ENCODE data around the gene PCCA. TPM values are rescaled to one million over a fixed set of nuclear protein-coding genes. Genes with fewer than 3 reads are reported as not detected.

Gene PCCA
- polyA plus RNA-seq, 1 donor: 20.0 TPM

GRCh38 chr13:100483841-100484381 lies 395.0 kb downstream of the PCCA start:
- no peaks in the 10 kb centered on the region for H3K9me3 ChIP-seq (ENCODE audit: control insufficient read depth, low read depth, low read length)
- DNase-seq: no peak
- no peaks in the 10 kb centered on the region for H3K36me3 ChIP-seq (ENCODE audit: control insufficient read depth, insufficient read depth, low read length)
- whole genome bisulfite sequencing (ENCODE audit: insufficient coverage, low lambda C conversion rate): 80% methylated on average over 1 of the region's 8 CpGs
- H3K4me3 ChIP-seq (ENCODE audit: low read length): no peak overlapping the region
- no peaks in the 10 kb centered on the region for H3K27me3 ChIP-seq (ENCODE audit: control insufficient read depth, insufficient read depth, low read length)
- no peak overlapping the region for H3K27ac ChIP-seq (ENCODE audit: low read length)
- H3K4me1 ChIP-seq (ENCODE audit: control insufficient read depth, insufficient read depth, low read length): no peaks in the 10 kb centered on the region

- no peaks in the 10 kb centered on the region for H3K36me3 ChIP-seq (ENCODE audit: control insufficient read depth, insufficient read depth, low read length)
- no peak overlapping the region for H3K27ac ChIP-seq (ENCODE audit: low read length)
- H3K4me3 ChIP-seq (ENCODE audit: low read length): no peak overlapping the region
- no peaks in the 10 kb centered on the region for H3K27me3 ChIP-seq (ENCODE audit: control insufficient read depth, insufficient read depth, low read length)
- no peaks in the 10 kb centered on the region for H3K4me1 ChIP-seq (ENCODE audit: control insufficient read depth, insufficient read depth, low read length)
- no peaks in the 10 kb centered on the region for H3K9me3 ChIP-seq (ENCODE audit: control insufficient read depth, low read depth, low read length)
- no CpG with 5 or more reads among the region's 3 CpGs for WGBS (ENCODE audit: insufficient coverage, low lambda C conversion rate)
- no peak for DNase-seq
These were observed 395.8 kb downstream of the PCCA start for GRCh38 chr13:100484702-100485101.

GRCh38 chr13:100485265-100485664 lies 396.4 kb downstream of the PCCA start:
- no peaks in the 10 kb centered on the region for H3K27me3 ChIP-seq (ENCODE audit: control insufficient read depth, insufficient read depth, low read length)
- H3K4me3 ChIP-seq (ENCODE audit: low read length): no peak overlapping the region
- H3K27ac ChIP-seq (ENCODE audit: low read length): no peak overlapping the region
- WGBS (ENCODE audit: insufficient coverage, low lambda C conversion rate): 83% methylated on average over 1 of the region's 2 CpGs
- H3K4me1 ChIP-seq (ENCODE audit: control insufficient read depth, insufficient read depth, low read length): no peaks in the 10 kb centered on the region
- H3K9me3 ChIP-seq (ENCODE audit: control insufficient read depth, low read depth, low read length): no peaks in the 10 kb centered on the region
- DNase-seq: no peak
- no peaks in the 10 kb centered on the region for H3K36me3 ChIP-seq (ENCODE audit: control insufficient read depth, insufficient read depth, low read length)

GRCh38 chr13:100490692-100491091 lies 401.8 kb downstream of the PCCA start:
- WGBS (ENCODE audit: insufficient coverage, low lambda C conversion rate): no CpG with 5 or more reads among the region's 4 CpGs
- no peaks in the 10 kb centered on the region for H3K27me3 ChIP-seq (ENCODE audit: control insufficient read depth, insufficient read depth, low read length)
- H3K9me3 ChIP-seq (ENCODE audit: control insufficient read depth, low read depth, low read length): peaks cover 2% of the 10 kb centered on the region
- no peak overlapping the region for H3K4me3 ChIP-seq (ENCODE audit: low read length)
- no peaks in the 10 kb centered on the region for H3K4me1 ChIP-seq (ENCODE audit: control insufficient read depth, insufficient read depth, low read length)
- DNase-seq: no peak
- H3K27ac ChIP-seq (ENCODE audit: low read length): no peak overlapping the region
- H3K36me3 ChIP-seq (ENCODE audit: control insufficient read depth, insufficient read depth, low read length): no peaks in the 10 kb centered on the region

GRCh38 chr13:100491164-100491842 lies 402.4 kb downstream of the PCCA start:
- Histone ChIP-seq H3K9me3 (ENCODE audit: control insufficient read depth, low read depth, low read length) (peaks cover 2% of the 10 kb centered on the region), H3K36me3 (ENCODE audit: control insufficient read depth, insufficient read depth, low read length) (no peaks in the 10 kb centered on the region), H3K4me1 (ENCODE audit: control insufficient read depth, insufficient read depth, low read length) (no peaks in the 10 kb centered on the region), H3K27me3 (ENCODE audit: control insufficient read depth, insufficient read depth, low read length) (no peaks in the 10 kb centered on the region), H3K27ac (ENCODE audit: low read length) (no peak overlapping the region), H3K4me3 (ENCODE audit: low read length) (no peak overlapping the region)
- 88% methylated on average over 3 of the region's 8 CpGs for WGBS (ENCODE audit: insufficient coverage, low lambda C conversion rate)
- no peak for DNase-seq

- no peaks in the 10 kb centered on the region for H3K4me1 ChIP-seq (ENCODE audit: control insufficient read depth, insufficient read depth, low read length)
- no peaks in the 10 kb centered on the region for H3K27me3 ChIP-seq (ENCODE audit: control insufficient read depth, insufficient read depth, low read length)
- no peak overlapping the region for H3K27ac ChIP-seq (ENCODE audit: low read length)
- H3K4me3 ChIP-seq (ENCODE audit: low read length): no peak overlapping the region
- no CpG with 5 or more reads among the region's 7 CpGs for whole genome bisulfite sequencing (ENCODE audit: insufficient coverage, low lambda C conversion rate)
- peaks cover 2% of the 10 kb centered on the region for H3K9me3 ChIP-seq (ENCODE audit: control insufficient read depth, low read depth, low read length)
- H3K36me3 ChIP-seq (ENCODE audit: control insufficient read depth, insufficient read depth, low read length): no peaks in the 10 kb centered on the region
- DNase-seq: no peak
These were observed 404.5 kb downstream of the PCCA start for GRCh38 chr13:100493418-100493817.

- DNase-seq: no peak
- Histone ChIP-seq H3K27me3 (ENCODE audit: control insufficient read depth, insufficient read depth, low read length) (no peaks in the 10 kb centered on the region), H3K9me3 (ENCODE audit: control insufficient read depth, low read depth, low read length) (peaks cover 2% of the 10 kb centered on the region), H3K4me1 (ENCODE audit: control insufficient read depth, insufficient read depth, low read length) (no peaks in the 10 kb centered on the region), H3K36me3 (ENCODE audit: control insufficient read depth, insufficient read depth, low read length) (no peaks in the 10 kb centered on the region), H3K4me3 (ENCODE audit: low read length) (no peak overlapping the region), H3K27ac (ENCODE audit: low read length) (no peak overlapping the region)
- 100% methylated on average over 1 of the region's 1 CpG for WGBS (ENCODE audit: insufficient coverage, low lambda C conversion rate)
These were observed 406.6 kb downstream of the PCCA start for GRCh38 chr13:100495455-100495854.

- H3K27me3 ChIP-seq (ENCODE audit: control insufficient read depth, insufficient read depth, low read length): no peaks in the 10 kb centered on the region
- WGBS (ENCODE audit: insufficient coverage, low lambda C conversion rate): 100% methylated on average over 1 of the region's 1 CpG
- H3K27ac ChIP-seq (ENCODE audit: low read length): no peak overlapping the region
- no peak overlapping the region for H3K4me3 ChIP-seq (ENCODE audit: low read length)
- DNase-seq: no peak
- peaks cover 2% of the 10 kb centered on the region for H3K9me3 ChIP-seq (ENCODE audit: control insufficient read depth, low read depth, low read length)
- no peaks in the 10 kb centered on the region for H3K4me1 ChIP-seq (ENCODE audit: control insufficient read depth, insufficient read depth, low read length)
- no peaks in the 10 kb centered on the region for H3K36me3 ChIP-seq (ENCODE audit: control insufficient read depth, insufficient read depth, low read length)
These were observed 408.5 kb downstream of the PCCA start for GRCh38 chr13:100497389-100497788.

GRCh38 chr13:100502446-100502845 lies 413.6 kb downstream of the PCCA start:
- WGBS (ENCODE audit: insufficient coverage, low lambda C conversion rate): 92% methylated on average over 2 of the region's 2 CpGs
- no peaks in the 10 kb centered on the region for H3K36me3 ChIP-seq (ENCODE audit: control insufficient read depth, insufficient read depth, low read length)
- H3K27me3 ChIP-seq (ENCODE audit: control insufficient read depth, insufficient read depth, low read length): no peaks in the 10 kb centered on the region
- H3K9me3 ChIP-seq (ENCODE audit: control insufficient read depth, low read depth, low read length): no peaks in the 10 kb centered on the region
- H3K4me1 ChIP-seq (ENCODE audit: control insufficient read depth, insufficient read depth, low read length): no peaks in the 10 kb centered on the region
- DNase-seq: no peak
- no peak overlapping the region for H3K27ac ChIP-seq (ENCODE audit: low read length)
- H3K4me3 ChIP-seq (ENCODE audit: low read length): no peak overlapping the region

GRCh38 chr13:100503622-100504021 lies 414.7 kb downstream of the PCCA start:
- H3K27ac ChIP-seq (ENCODE audit: low read length): no peak overlapping the region
- WGBS (ENCODE audit: insufficient coverage, low lambda C conversion rate): no CpG with 5 or more reads among the region's 3 CpGs

GRCh38 chr13:100506154-100506553 lies 417.3 kb downstream of the PCCA start:
- Histone ChIP-seq H3K27me3 (ENCODE audit: control insufficient read depth, insufficient read depth, low read length) (no peaks in the 10 kb centered on the region), H3K4me1 (ENCODE audit: control insufficient read depth, insufficient read depth, low read length) (no peaks in the 10 kb centered on the region), H3K4me3 (ENCODE audit: low read length) (no peak overlapping the region), H3K27ac (ENCODE audit: low read length) (no peak overlapping the region), H3K36me3 (ENCODE audit: control insufficient read depth, insufficient read depth, low read length) (no peaks in the 10 kb centered on the region), H3K9me3 (ENCODE audit: control insufficient read depth, low read depth, low read length) (no peaks in the 10 kb centered on the region)
- WGBS (ENCODE audit: insufficient coverage, low lambda C conversion rate): 83% methylated on average over 2 of the region's 15 CpGs
- DNase-seq: no peak

More at GRCh38 chr13:100503622-100504021, 414.7 kb downstream of the PCCA start:
- DNase-seq: no peak
- no peaks in the 10 kb centered on the region for H3K27me3 ChIP-seq (ENCODE audit: control insufficient read depth, insufficient read depth, low read length)
- no peaks in the 10 kb centered on the region for H3K4me1 ChIP-seq (ENCODE audit: control insufficient read depth, insufficient read depth, low read length)
- H3K9me3 ChIP-seq (ENCODE audit: control insufficient read depth, low read depth, low read length): no peaks in the 10 kb centered on the region
- H3K4me3 ChIP-seq (ENCODE audit: low read length): no peak overlapping the region
- H3K36me3 ChIP-seq (ENCODE audit: control insufficient read depth, insufficient read depth, low read length): no peaks in the 10 kb centered on the region

Data from large intestine (tissue), 3 donors.